Panc1 (cell line): ENCODE results near the gene UBE2A. TPM values are rescaled to one million over a fixed set of nuclear protein-coding genes. Genes with fewer than 3 reads are reported as not detected.

ENCODE experiments used
- ATAC-seq: fragments of 200-7000 bp; cut with Tn5 transposase; 2 replicates; pipeline ENCODE4 v1.9.1; 2020; ENCODE audit warnings: mild to moderate bottlenecking, moderate library complexity
- BruUV-seq: library from RNA; stranded (reverse); fragments of 400-500 nt; replicated peaks from 2 replicates; lab custom pipeline; 2021; lab: Mats Ljungman, UMichigan
- CTCF ChIA-PET: fragments of 300-600 bp; sonication (Branson Sonifier 250); formaldehyde crosslinking; loops from one replicate; lab custom pipeline; 2022; ENCODE audit warnings: antibody characterized with exemption; lab: Charles Lee
- POLR2A ChIA-PET: fragments of 300-600 bp; sonication (Branson Sonifier 250); formaldehyde crosslinking; loops from one replicate; lab custom pipeline; 2022; ENCODE audit warnings: antibody characterized with exemption; lab: Charles Lee
- DNase-seq: peaks from one replicate; pipeline ENCODE4 v3.0.0-alpha.2; 2010; ENCODE audit warnings: low read depth, low spot score
- H3K27ac ChIP-seq: 2 replicates; pipeline ENCODE4 v1.5.1; 2011; ENCODE audit warnings: mild to moderate bottlenecking, low read length, inconsistent platforms
- H3K27me3 ChIP-seq: fragments of 200-500 bp; sonication (Bioruptor generic); 2 replicates; pipeline ENCODE4 v1.6.0; 2014; ENCODE audit warnings: low read length, inconsistent platforms; ENCODE audit not compliant: control insufficient read depth, insufficient read depth
- H3K36me3 ChIP-seq: fragments of 200-500 bp; sonication (Bioruptor generic); 2 replicates; pipeline ENCODE4 v1.5.1; 2014; ENCODE audit warnings: inconsistent platforms, mild to moderate bottlenecking, low read length, moderate library complexity; ENCODE audit not compliant: control insufficient read depth, insufficient read depth
- H3K4me1 ChIP-seq: 2 replicates; pipeline ENCODE4 v1.5.1; 2011; ENCODE audit warnings: inconsistent platforms, mild to moderate bottlenecking, low read length, moderate library complexity; ENCODE audit not compliant: control insufficient read depth, insufficient read depth
- H3K4me3 ChIP-seq, 2 experiments: 2 replicates each; pipeline ENCODE4 v1.5.1; 2011 to 2012; ENCODE audit warnings: low read depth in 2 of 2, low read length in 2 of 2, mild to moderate bottlenecking in 2 of 2, inconsistent platforms in 1 of 2, moderate library complexity in 1 of 2
- H3K9me3 ChIP-seq: fragments of 200-500 bp; sonication (Bioruptor generic); 2 replicates; pipeline ENCODE4 v1.5.1; 2014; ENCODE audit warnings: low read depth, mild to moderate bottlenecking, inconsistent platforms, low read length, moderate library complexity; ENCODE audit not compliant: control insufficient read depth, insufficient read depth
- CTCF ChIP-seq: fragments of 450-650 bp; IDR thresholded peaks from 2 replicates; pipeline ENCODE4 v1.5.1; 2017; ENCODE audit warnings: mild to moderate bottlenecking
- POLR2AphosphoS5 ChIP-seq: IDR thresholded peaks from 2 replicates; pipeline ENCODE4 v1.6.1; 2012; ENCODE audit warnings: mild to moderate bottlenecking, low read depth, low read length, moderate library complexity
- REST ChIP-seq, 2 experiments: IDR thresholded peaks; 2 replicates each; pipeline ENCODE4 v1.6.1; 2011 to 2012; ENCODE audit warnings: low read depth in 2 of 2, control low read depth in 1 of 2, low read length in 1 of 2, mild to moderate bottlenecking in 1 of 2, moderate library complexity in 1 of 2; ENCODE audit not compliant: insufficient read depth in 1 of 2
- SIN3A ChIP-seq: IDR thresholded peaks from 2 replicates; pipeline ENCODE4 v1.6.1; 2012; ENCODE audit warnings: low read depth, mild to moderate bottlenecking, low read length, moderate library complexity, borderline replicate concordance; ENCODE audit not compliant: insufficient read depth
- TCF7L2 ChIP-seq: IDR thresholded peaks from 2 replicates; pipeline ENCODE4 v1.6.1; 2011; ENCODE audit warnings: mild to moderate bottlenecking, low read depth, low read length, inconsistent platforms
- in situ Hi-C: cut with HindIII; loops from 2 replicates; pipeline ENCODE4 v1.10.0; 2016; ENCODE audit warnings: low sequenced_read_pairs, low pct_unique_long_range_greater_than_20kb
- intact Hi-C: fragments of 100-400 bp; cut with micrococcal nuclease; formaldehyde crosslinking; loops from one replicate; pipeline ENCODE4 v1.10.0; 2022; ENCODE audit not compliant: unreplicated experiment
- total RNA-seq: library from RNA; stranded (reverse); gene quantifications from one replicate; pipeline ENCODE4 v1.2.1, GENCODE V29; 2021; ENCODE audit not compliant: unreplicated experiment

Gene UBE2A
- total RNA-seq, 1 experiment from 2014 or later = 110 TPM

- DNase-seq (no peak), ATAC-seq (0 out of 2 replicates have a peak, but pooled peaks have one; percentile 34)
- no peaks in the 10 kb centered on the region for H3K9me3 ChIP-seq
- no peak overlapping the region for H3K27ac ChIP-seq
- H3K4me1 ChIP-seq = no peaks in the 10 kb centered on the region
- TF ChIP-seq REST (IDR thresholded peaks at IDR 0.05; ENCODE audit: insufficient read depth in 1 of 2, low read depth in 2 of 2, low read length in 1 of 2) = no peak
- no peak for TF ChIP-seq CTCF
- no peak for TF ChIP-seq POLR2AphosphoS5
- TF ChIP-seq SIN3A = no peak
- TF ChIP-seq TCF7L2 = no peak
- no TSS peak for BruUV-seq
- ChIA-PET CTCF (no interaction called here), POLR2A (interaction anchor here (0.6 kb wide), 1 partner anchor 40 kb away, joined by 3 read pairs; no protein-coding TSS in a partner anchor)
- no peaks in the 10 kb centered on the region for H3K27me3 ChIP-seq
- H3K4me3 ChIP-seq = no peak overlapping the region
- in situ Hi-C loops = no loop called here
- intact Hi-C loops = no loop called here
- no peaks in the 10 kb centered on the region for H3K36me3 ChIP-seq
Measured at GRCh38 chrX:119552508-119552907, 21.9 kb upstream of the UBE2A start.

- H3K27me3 ChIP-seq = no peaks in the 10 kb centered on the region
- CTCF ChIA-PET = no interaction called here
Measured at GRCh38 chrX:119565107-119565663, 9.2 kb upstream of the UBE2A start, which contains the start of gene STEEP1. Gene STEEP1 (minus strand): TSS chrX:119565409. CDS start chrX:119565355, 54 bp downstream.

More at GRCh38 chrX:119565107-119565663, 9.2 kb upstream of the UBE2A start, which contains the start of gene STEEP1:
- no peaks in the 10 kb centered on the region for H3K4me1 ChIP-seq
- peak; percentile 98 for ATAC-seq
- DNase-seq = peak; percentile 84
- peak; percentile 88 for TF ChIP-seq POLR2AphosphoS5
- TF ChIP-seq REST (IDR thresholded peaks at IDR 0.05; ENCODE audit: insufficient read depth in 1 of 2, low read depth in 2 of 2, low read length in 1 of 2) = no peak
- no peak for TF ChIP-seq CTCF
- 0 out of 2 replicates have a peak, but pooled peaks have one; percentile 34 for TF ChIP-seq TCF7L2
- TF ChIP-seq SIN3A = peak; percentile 77; the same call in 1 of the 2 replicates
- BruUV-seq = no TSS peak
- peak within 1 kb of the TSS; percentile 77 to 97 for H3K4me3 ChIP-seq
- H3K27ac ChIP-seq = peak within 1 kb of the TSS; percentile 89
- H3K9me3 ChIP-seq = no peaks in the 10 kb centered on the region
- intact Hi-C loops (no loop called here), in situ Hi-C loops (no loop called here)
- peaks cover 3% of the 10 kb centered on the region; the same call in 1 of the 2 replicates for H3K36me3 ChIP-seq
- POLR2A ChIA-PET = interaction anchor here (0.6 to 1.0 kb wide), 2 partner anchors 13 to 81 kb away, joined by 4 to 6 read pairs; no protein-coding TSS in a partner anchor
